HG02981 (cell line): ENCODE measurements around the gene CDKL5.

Experiments used
- ATAC-seq: cut with Tn5 transposase; IDR thresholded peaks from one replicate; pipeline ENCODE4 v1.9.1; 2021; ENCODE audit warnings: mild to moderate bottlenecking, moderate library complexity; ENCODE audit not compliant: unreplicated experiment

The CDKL5 gene

GRCh38 chrX:18639280-18639679 lies 213.9 kb downstream of the CDKL5 start:
- ATAC-seq: no peak

GRCh38 chrX:18640686-18641085 lies 215.3 kb downstream of the CDKL5 start:
- ATAC-seq: no peak

- no peak for ATAC-seq
Observed at GRCh38 chrX:18643243-18643642, 217.8 kb downstream of the CDKL5 start.

GRCh38 chrX:18643853-18644252 lies 218.4 kb downstream of the CDKL5 start:
- no peak for ATAC-seq

DNA sequence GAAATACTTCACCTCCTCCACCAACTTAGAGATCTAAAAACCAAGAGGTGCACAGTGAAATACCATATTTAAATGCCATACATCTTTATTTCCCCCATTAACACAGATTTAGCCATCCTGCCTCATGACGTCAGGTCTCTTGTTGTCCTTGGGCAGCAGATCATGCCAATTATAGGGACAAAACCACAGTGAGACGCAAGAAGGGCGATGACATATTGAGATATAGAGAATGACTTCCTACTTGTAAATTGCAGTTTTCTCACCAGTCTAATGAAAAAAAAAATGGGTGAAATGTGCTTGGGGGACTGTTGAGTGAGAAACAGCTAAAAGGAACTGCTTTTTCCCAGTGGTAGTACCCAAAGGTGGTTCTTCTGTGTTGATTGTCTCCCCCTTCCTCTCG lies 222.2 kb downstream of the CDKL5 start:
- no peak for ATAC-seq

DNA sequence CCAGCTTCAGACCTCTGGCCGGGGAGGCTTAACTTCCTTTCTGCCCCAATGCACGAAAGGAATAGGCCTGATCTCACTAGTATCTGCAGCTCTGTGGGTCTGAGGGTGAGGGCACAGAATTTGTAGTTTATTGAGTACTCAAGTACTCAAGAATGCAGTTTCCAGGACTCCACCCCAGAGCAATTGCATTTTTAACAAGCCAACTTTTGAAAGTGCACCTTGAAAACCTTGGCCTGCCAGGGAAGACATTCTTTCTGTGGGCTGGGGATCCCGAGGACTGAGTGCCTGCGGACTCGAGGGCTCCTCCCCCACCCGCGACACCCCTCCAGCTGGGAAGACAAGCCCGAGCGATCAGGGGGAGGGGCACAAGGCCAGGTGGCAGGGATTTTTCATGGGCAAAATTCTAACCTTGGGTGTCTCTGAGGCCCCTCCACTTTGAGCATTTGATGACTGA lies 224.1 kb downstream of the CDKL5 start:
- ATAC-seq: no peak

- no peak for ATAC-seq
Observed at GRCh38 chrX:18650662-18651061, 225.3 kb downstream of the CDKL5 start.

DNA sequence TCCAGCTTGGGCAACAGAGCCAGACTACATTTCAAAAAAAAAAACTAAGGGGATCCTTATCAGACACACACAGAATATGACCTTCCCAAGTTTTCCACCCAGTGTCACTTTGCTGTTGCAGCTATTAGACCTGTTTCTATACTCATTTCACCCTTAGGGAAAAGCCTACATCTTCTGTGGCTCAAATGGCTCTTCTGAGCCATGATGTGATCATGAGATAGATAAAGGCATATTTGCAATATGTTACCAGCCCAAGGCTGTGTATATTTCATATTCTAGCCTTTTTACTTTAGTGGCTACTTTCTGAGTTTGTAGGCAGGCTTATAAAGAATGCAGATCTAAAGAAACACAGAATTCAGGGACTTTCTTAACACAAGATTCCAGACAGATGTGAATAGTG lies 227.2 kb downstream of the CDKL5 start:
- no peak for ATAC-seq

DNA sequence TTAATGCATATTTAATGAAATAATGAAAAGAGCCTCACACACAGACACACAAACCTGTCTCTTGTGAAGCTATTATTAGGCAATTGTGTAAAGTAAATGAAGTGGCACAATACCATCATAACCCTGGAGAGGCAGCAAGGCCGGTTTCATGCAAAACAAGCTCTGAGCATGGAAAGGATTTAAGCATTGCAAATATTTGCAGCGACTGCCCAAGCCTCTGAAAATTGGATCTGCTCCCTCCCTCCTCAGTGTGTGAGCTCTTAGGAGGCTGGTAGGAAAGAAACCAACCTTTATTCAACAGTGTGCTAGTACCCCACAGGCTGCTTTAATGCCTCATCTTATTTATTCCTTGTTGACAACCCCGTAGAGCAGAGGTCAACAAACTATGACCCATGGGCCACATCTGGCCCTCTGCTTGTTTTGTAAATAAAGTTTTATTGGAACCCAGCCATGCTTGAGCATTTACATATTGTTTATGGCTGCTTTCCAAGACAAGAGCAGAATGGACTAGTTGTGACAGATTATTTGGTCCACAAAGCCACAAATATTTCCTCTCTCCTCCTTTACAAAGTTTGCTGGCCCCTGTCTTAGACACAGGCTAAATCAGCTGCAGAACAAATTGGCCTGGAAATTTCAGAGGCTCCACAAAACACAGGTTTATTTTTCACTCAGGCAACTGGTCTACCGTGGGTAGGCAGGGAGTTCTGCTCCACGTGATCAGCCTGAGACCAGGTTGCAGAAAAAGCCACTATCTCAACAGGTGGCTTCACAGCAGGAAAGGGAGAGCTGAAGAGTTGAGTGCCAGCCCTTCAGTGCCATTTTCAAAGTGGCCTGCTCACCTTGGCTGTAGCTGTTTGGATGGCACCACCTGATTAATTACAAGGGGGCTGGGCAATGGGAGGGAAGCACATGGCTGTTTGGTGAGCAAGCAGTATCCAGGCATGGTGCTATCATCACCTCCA lies 229.7 kb downstream of the CDKL5 start:
- ATAC-seq: no peak

DNA sequence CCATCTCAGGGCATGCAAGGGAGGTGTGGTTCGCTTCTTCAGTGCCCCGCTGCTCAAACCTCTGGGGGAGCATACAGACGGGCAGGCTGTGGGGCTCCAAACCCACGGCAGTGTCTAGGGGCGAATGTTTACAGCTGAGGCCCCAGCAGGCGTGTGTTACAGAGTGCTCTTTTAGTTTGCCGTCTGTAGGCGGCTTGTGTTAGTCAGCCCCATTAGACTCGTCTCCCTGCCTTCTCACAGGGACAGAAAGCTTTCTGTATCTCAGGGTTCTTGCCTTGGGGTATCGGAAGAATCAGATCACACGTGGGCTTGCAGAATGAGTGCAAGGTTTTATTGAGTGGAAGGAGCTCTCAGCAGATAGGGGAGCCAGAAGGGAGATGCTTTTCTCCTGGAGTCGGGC lies 235.9 kb downstream of the CDKL5 start:
- no peak for ATAC-seq

GRCh38 chrX:18664947-18665346 lies 239.5 kb downstream of the CDKL5 start:
- no peak for ATAC-seq

GRCh38 chrX:18666614-18667013 lies 241.2 kb downstream of the CDKL5 start:
- ATAC-seq: no peak

- ATAC-seq: no peak
Observed at GRCh38 chrX:18668071-18668835, 242.8 kb downstream of the CDKL5 start.

GRCh38 chrX:18672008-18672407 lies 246.6 kb downstream of the CDKL5 start, which contains the start of gene RS1:
RS1 (minus strand) TSS chrX:18672108; CDS start chrX:18672068, 40 bp downstream.
- no peak for ATAC-seq

GRCh38 chrX:18674417-18674787 lies 249.0 kb downstream of the CDKL5 start:
- ATAC-seq: peak; percentile 28

GRCh38 chrX:18674788-18675735 lies 249.7 kb downstream of the CDKL5 start:
- peak; percentile 86 for ATAC-seq

- no peak for ATAC-seq
Observed at GRCh38 chrX:18676050-18676449, 250.6 kb downstream of the CDKL5 start.

- ATAC-seq: no peak
Observed at GRCh38 chrX:18676470-18676869, 251.1 kb downstream of the CDKL5 start.

DNA sequence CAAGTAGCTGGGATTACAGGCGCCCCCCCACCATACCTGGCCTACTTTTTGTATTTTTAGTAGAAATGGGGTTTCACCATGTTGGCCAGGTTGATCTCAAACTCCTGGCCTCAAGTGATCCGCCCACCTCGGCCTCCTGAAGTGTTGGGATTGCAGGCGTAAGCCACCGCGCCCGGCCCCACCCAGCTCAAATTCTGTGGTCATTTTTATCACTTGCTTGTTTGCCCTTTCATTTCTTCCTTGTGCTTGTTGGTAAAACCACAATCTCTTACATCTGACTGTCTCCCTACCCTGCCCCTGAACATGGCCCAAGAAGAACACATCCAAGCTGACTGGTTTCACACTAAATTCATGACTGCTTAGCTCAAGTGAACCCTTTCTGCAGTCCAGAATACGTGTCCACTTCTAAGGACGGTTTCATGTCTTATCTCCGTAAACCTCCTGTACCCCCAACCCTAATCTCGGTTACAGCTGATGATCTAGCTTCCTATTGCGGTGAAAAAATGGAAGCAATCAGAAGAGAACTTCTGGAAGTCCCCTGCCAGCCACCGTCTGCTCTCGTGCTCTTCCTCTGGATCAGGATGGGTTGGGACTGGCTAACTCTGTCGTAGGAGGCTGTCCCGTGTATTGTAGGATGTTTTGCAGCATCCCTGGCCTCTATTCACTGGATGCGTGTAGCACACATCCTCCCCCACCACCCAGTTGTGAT lies 251.9 kb downstream of the CDKL5 start:
- no peak for ATAC-seq

DNA sequence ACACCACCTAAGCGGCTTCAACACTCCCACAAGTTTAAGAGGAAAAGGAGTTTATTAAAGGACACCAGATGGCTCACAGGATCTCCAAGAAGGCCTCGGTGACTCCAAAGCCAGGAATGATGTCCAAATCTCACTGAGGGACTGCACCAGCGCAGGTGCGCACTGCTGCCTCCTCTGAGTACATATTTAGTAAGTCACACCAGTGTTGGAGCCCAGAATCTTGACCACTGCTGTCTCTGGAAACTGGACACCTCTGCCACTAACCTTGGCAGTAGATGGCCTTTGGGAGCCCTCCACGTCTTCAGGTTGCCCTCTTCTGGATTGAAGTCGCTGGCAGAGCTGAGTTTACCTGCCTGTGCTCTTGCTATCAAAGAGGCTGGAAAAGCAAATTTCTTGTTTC lies 256.6 kb downstream of the CDKL5 start:
- no peak for ATAC-seq
